HFF-Myc (cell line): Measurements from ENCODE around the gene KCNAB2.
"Not testable (repeated sequence)": the region's sequence is repeated elsewhere in the genome, so short reads cannot be mapped to it uniquely, and the experiment has no call there.

Source experiments
- DNase-seq: peaks from one replicate; pipeline ENCODE4 v3.0.0-alpha.2; 2011; ENCODE audit warnings: low read depth; ENCODE audit errors: extremely low read depth
- H3K4me3 ChIP-seq: replicated peaks from 2 replicates; pipeline ENCODE4 v1.5.1; 2011; ENCODE audit warnings: low read depth, mild to moderate bottlenecking, control low read depth, low read length
- TF ChIP-seq, protein P1 (sequence below): IDR thresholded peaks from 2 replicates; pipeline ENCODE4 v1.5.1; 2012; ENCODE audit warnings: mild to moderate bottlenecking, low read depth, low read length, control low read depth; ENCODE audit errors: missing control alignments

KCNAB2 gene

DNA sequence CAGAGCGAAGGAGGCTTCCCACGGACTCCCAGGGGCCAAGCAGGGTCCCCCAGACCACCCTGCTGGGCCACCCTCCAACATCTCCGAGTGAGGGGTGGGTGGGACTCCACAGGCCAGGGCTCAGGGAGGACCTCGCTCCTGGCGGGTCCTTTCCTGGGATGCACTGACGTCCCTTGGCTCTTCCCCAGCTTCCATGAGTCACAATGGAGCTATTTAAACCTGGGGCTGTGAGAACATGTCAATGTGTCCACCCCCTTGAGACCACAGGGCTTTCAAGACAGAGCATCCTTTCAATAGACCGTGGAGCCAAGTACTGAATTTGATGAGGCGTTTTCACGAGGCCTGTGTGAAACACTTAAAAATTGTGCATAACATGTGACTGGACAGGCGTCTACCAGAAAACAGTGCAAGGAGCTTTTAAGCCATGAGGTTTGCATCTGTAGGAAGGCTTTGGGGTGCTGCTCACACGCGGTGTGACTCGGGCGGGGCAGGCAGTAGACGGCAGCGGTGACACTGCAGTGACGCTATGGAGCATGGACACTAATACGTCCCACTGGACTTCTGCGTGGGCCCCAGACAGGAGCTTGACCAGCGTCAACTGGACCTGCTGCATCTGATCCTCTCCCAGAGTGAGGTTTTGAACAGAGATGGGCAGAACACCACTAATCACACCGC lies 29.4 kb upstream of the KCNAB2 start:
- no peak for DNase-seq
- no peak overlapping the region for H3K4me3 ChIP-seq
- TF ChIP-seq, protein P1, sequence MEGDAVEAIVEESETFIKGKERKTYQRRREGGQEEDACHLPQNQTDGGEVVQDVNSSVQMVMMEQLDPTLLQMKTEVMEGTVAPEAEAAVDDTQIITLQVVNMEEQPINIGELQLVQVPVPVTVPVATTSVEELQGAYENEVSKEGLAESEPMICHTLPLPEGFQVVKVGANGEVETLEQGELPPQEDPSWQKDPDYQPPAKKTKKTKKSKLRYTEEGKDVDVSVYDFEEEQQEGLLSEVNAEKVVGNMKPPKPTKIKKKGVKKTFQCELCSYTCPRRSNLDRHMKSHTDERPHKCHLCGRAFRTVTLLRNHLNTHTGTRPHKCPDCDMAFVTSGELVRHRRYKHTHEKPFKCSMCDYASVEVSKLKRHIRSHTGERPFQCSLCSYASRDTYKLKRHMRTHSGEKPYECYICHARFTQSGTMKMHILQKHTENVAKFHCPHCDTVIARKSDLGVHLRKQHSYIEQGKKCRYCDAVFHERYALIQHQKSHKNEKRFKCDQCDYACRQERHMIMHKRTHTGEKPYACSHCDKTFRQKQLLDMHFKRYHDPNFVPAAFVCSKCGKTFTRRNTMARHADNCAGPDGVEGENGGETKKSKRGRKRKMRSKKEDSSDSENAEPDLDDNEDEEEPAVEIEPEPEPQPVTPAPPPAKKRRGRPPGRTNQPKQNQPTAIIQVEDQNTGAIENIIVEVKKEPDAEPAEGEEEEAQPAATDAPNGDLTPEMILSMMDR, result no peak

- not testable (repeated sequence) for H3K4me3 ChIP-seq, DNase-seq
Observed at GRCh38 chr1:6017654-6018053, 28.0 kb upstream of the KCNAB2 start.

- no peak overlapping the region for H3K4me3 ChIP-seq
- TF ChIP-seq, protein P1, result no peak
- no peak for DNase-seq
Observed at GRCh38 chr1:6019166-6019845, 26.4 kb upstream of the KCNAB2 start.

- H3K4me3 ChIP-seq, result no peak overlapping the region
- TF ChIP-seq, protein P1, result no peak
- no peak for DNase-seq
Observed at GRCh38 chr1:6022193-6022592, 23.5 kb upstream of the KCNAB2 start.

DNA sequence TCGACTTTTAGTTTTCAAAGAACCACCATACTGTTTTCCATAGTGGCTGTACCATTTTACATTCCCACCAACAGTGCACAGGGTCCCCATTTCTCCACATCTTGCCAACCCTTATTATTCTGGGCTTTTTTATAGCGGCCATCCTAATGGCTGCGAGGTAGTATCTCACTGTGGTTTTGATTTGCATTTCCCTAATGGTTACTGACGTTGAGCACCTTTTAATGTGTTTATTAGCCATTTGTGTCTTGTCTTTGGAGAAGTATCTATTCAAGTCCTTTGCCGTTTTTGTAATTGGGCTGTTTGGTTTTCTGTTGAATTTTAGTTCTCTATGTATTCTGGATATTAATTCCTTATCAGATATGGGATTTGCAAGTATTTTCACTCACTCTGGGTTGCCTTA lies 22.3 kb upstream of the KCNAB2 start:
- TF ChIP-seq, protein P1, result no peak
- no peak for DNase-seq
- H3K4me3 ChIP-seq, result no peak overlapping the region

- TF ChIP-seq, protein P1, result no peak
- no peak for DNase-seq
- no peak overlapping the region for H3K4me3 ChIP-seq
Observed at GRCh38 chr1:6024376-6024775, 21.3 kb upstream of the KCNAB2 start.

DNA sequence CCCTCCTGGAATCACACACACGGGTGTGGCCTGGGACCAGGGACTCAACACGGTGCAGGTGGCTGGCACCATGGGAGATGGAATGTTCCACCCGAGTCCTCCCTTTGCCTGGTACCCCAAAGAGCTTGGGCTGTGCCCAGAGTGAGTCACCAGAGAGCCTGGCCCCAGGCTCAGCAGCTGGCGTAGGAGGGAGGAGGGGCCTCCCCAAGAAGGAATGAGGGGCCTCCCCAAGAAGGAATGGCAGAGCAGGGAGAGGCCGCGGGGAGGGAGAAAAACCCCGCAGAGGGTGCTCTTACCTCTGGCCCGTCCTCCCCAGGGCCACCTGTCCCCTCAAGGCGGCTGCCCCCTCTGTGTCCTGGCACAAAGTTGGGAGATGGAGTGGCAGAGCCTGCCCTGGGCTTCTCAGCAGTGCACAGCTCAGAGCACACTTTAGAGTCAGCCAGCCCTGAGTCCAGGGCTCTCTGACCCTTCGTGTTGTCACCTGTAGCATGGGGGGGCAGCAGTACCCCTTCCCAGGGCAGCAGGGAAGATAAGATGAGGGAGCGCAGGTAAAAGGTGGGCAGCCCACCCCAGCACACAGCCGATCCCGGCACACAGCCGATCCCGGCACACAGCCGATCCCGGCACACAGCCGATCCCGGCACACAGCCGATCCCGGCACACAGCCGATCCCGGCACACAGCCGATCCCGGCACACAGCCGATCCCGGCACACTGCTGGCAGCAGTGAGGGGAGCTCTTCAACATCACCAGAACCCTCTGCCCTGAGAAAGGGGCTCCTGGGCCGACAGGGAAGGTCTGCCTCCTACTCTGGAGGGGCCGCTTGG lies 20.2 kb upstream of the KCNAB2 start:
- no peak for DNase-seq
- TF ChIP-seq, protein P1, result no peak
- no peak overlapping the region for H3K4me3 ChIP-seq
